Neural crest cell (in vitro differentiated cells): Measurements from ENCODE around the gene RTN4. TPM values are rescaled to one million over a fixed set of nuclear protein-coding genes. Genes with fewer than 3 reads are reported as not detected.

Experiments
- DNase-seq: peaks from one replicate; pipeline ENCODE4 v3.0.0; 2021; ENCODE audit warnings: low read depth, mixed read lengths, low spot score
- H3K27ac Mint-ChIP-seq: one replicate; pipeline ENCODE4 v1.8.0; 2021; ENCODE audit warnings: mild to moderate bottlenecking, mixed read lengths; ENCODE audit not compliant: unreplicated experiment
- H3K27me3 Mint-ChIP-seq: 2 replicates; pipeline ENCODE4 v1.8.0; 2021; ENCODE audit warnings: low read depth, mild to moderate bottlenecking, mixed read lengths
- H3K36me3 Mint-ChIP-seq: 2 replicates; pipeline ENCODE4 v1.8.0; 2021; ENCODE audit warnings: low read depth, mild to moderate bottlenecking, mixed read lengths
- H3K4me1 Mint-ChIP-seq: 2 replicates; pipeline ENCODE4 v1.8.0; 2021; ENCODE audit warnings: mixed read lengths
- H3K4me3 Mint-ChIP-seq: one replicate; pipeline ENCODE4 v1.8.0; 2021; ENCODE audit warnings: mild to moderate bottlenecking, mixed read lengths
- H3K9me3 Mint-ChIP-seq: 2 replicates; pipeline ENCODE4 v1.8.0; 2021; ENCODE audit warnings: mixed read lengths
- CTCF ChIP-seq: fragments of 200-600 bp; sonication (generic); conservative IDR thresholded peaks from 2 replicates; pipeline ENCODE4 v1.5.0; 2021; ENCODE audit warnings: antibody characterized with exemption, mild to moderate bottlenecking
- total RNA-seq: library from RNA; stranded (reverse); gene quantifications from 2 replicates; pipeline ENCODE4 v1.2.1, GENCODE V29; 2021

RTN4 gene
- total RNA-seq, 1 donor from 2014 or later, result 204 TPM

GRCh38 chr2:54955358-54956110 lies 94.7 kb downstream of the RTN4 start:
- no peak for DNase-seq
- Mint-ChIP-seq H3K36me3 (no peaks in the 10 kb centered on the region), H3K27me3 (no peaks in the 10 kb centered on the region), H3K9me3 (no peaks in the 10 kb centered on the region), H3K4me3 (no peak overlapping the region), H3K4me1 (peaks cover 7% of the 10 kb centered on the region), H3K27ac (no peak overlapping the region)
- no peak for TF ChIP-seq CTCF

- no peak for DNase-seq
- Mint-ChIP-seq H3K4me1 (peaks cover 7% of the 10 kb centered on the region), H3K27me3 (no peaks in the 10 kb centered on the region), H3K27ac (no peak overlapping the region), H3K36me3 (no peaks in the 10 kb centered on the region), H3K9me3 (no peaks in the 10 kb centered on the region), H3K4me3 (no peak overlapping the region)
- no peak for TF ChIP-seq CTCF
Observed at GRCh38 chr2:54954705-54955357, 95.4 kb downstream of the RTN4 start.

GRCh38 chr2:54954158-54954557 lies 96.1 kb downstream of the RTN4 start:
- Mint-ChIP-seq H3K27me3 (no peaks in the 10 kb centered on the region), H3K4me3 (no peak overlapping the region), H3K4me1 (peaks cover 13% of the 10 kb centered on the region), H3K36me3 (no peaks in the 10 kb centered on the region), H3K9me3 (no peaks in the 10 kb centered on the region), H3K27ac (no peak overlapping the region)
- no peak for DNase-seq
- TF ChIP-seq CTCF, result no peak

GRCh38 chr2:54952978-54953456 lies 97.2 kb downstream of the RTN4 start:
- Mint-ChIP-seq H3K4me3 (no peak overlapping the region), H3K27ac (no peak overlapping the region), H3K9me3 (no peaks in the 10 kb centered on the region), H3K36me3 (no peaks in the 10 kb centered on the region), H3K27me3 (no peaks in the 10 kb centered on the region), H3K4me1 (peaks cover 25% of the 10 kb centered on the region)
- TF ChIP-seq CTCF, result no peak
- DNase-seq, result no peak

- H3K9me3 Mint-ChIP-seq, result no peaks in the 10 kb centered on the region
- peaks cover 31% of the 10 kb centered on the region for H3K4me1 Mint-ChIP-seq
- no peaks in the 10 kb centered on the region for H3K27me3 Mint-ChIP-seq
- no peak overlapping the region for H3K4me3 Mint-ChIP-seq
- no peaks in the 10 kb centered on the region for H3K36me3 Mint-ChIP-seq
- TF ChIP-seq CTCF, result no peak
- DNase-seq, result no peak
- H3K27ac Mint-ChIP-seq, result no peak overlapping the region
Observed at GRCh38 chr2:54952425-54952824, 97.8 kb downstream of the RTN4 start.
